Measurements from ENCODE around the gene TRIM29.

TRIM29 gene

DNA sequence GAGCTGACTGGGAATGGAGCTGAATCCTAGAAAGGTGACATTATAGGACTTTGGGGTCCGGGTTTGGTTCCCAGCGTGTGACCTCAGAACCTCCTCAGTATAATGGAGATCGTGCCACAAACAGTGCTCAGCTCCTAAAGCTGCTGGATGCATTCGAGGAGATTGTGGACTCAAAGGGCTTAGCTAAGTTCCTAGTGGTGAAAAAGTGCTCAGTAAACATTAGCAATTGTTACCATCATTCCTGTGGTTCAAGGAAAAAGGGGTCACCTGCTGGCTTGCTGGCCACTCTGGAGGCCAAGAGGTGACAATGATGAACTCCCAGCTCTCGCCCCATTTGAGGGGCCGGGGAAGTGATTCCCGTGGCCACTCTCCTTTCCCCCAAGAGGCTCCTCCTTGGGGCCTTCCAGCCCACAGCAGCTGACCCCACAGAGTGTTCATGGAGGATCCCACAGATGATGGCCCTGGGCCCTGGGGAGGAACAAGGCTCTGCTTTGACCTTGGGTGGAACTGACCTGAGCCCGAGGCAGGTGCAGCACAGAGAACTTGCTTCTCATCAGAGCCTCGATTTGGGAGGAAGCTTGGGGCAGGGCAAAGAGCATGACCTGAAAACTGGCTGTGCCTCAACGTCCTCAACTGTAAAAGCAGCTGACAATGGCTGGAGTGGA, 40.1 kb downstream of the TRIM29 start:
- no peak for DNase-seq (ENCODE audit: low read depth in 2 of 2)

GRCh38 chr11:120096369-120097191, 41.3 kb downstream of the TRIM29 start:
- no peak for DNase-seq (ENCODE audit: low read depth in 2 of 2)

- DNase-seq (ENCODE audit: low read depth in 2 of 2) = no peak
Observed at GRCh38 chr11:120095516-120095915, 42.4 kb downstream of the TRIM29 start.

GRCh38 chr11:120091701-120092100, 46.2 kb downstream of the TRIM29 start:
- no peak for DNase-seq (ENCODE audit: low read depth in 2 of 2)

GRCh38 chr11:120091121-120091520, 46.8 kb downstream of the TRIM29 start:
- DNase-seq (ENCODE audit: low read depth in 2 of 2) = no peak

DNA sequence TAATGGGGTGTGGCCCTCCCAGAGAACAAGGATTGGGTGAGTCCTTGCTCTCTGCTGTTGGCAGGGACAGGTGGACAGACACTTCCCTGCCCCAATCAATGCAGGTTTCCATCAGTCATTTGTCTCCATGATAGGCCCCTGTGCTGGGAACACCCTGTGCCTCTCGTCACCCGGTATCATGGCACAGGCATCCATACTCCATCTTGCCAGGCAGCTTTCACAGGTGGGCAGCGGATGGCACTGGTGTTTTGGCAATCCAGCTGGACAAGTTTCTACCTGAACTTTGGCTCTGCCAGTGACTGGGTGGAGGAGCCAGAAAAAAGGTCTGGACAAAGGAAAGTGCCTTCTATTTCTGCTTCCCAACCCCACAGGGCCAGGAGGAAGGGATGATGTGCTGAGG, 47.5 kb downstream of the TRIM29 start:
- DNase-seq (ENCODE audit: low read depth in 2 of 2) = no peak

DNA sequence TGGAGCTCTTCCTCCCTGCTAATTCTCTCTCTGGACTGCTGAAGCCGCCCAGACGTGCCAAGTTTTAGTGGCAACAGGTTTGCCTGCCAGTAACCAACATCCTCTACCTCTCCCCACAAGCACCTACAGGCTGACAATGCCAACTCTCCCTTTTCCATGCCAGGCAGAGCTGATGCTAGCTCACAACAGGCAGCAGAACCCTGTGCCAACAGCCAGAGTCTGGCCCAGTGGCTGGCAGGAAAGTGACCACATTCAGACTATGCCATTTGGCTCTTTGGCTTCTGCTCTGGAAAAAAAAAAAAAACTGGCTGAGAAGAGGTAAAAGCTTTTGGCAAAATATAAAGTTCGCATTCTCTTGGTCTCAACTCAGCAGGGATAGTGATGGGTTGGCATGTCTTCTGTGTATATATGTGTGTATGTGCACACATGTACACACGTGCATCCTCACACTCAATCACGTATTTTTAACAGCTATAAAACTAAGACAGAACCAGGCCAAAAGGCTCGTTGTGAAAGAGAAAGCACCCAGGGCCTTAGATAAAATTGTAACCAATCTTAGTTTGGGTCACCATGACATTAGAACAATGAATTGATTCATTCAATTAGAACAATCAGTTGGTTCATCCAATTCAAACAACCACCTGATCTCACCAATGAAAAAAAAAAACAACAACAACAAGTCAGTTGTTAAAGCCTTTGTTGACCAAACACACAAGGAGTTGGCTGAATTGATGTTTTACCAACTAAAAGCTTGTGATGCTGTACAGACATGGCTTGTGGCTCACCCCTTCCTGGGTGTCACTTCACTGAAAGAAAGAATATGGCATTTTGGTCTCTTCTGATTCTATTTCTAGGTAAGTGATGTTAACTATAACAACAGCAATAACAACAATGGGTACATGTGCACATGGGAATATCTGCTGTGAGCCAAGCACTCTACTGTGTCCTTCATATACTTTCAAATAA, 48.6 kb downstream of the TRIM29 start:
- no peak for DNase-seq (ENCODE audit: low read depth in 2 of 2)

- DNase-seq (ENCODE audit: low read depth in 2 of 2) = no peak
Observed at GRCh38 chr11:120088056-120088455, 49.9 kb downstream of the TRIM29 start.

DNA sequence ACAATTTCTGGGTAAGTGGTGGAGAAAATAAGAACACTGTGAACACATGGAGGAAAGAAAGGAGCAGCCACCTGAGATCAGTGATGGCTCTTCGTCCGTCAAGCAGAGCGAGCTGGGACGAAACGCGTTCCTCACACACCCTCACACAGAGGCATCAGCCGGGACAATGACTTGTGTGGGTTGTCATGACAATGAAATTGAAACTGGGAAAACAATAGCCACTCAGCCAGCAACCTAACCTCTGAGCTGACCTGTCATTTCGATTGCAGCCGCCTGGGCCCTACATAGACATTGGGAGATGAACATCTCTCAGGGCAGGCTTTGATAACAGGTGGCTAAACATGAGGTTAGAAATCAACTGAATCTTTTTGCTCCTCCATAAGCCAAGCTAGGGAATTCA, 51.3 kb downstream of the TRIM29 start:
- DNase-seq (ENCODE audit: low read depth in 2 of 2) = no peak

DNA sequence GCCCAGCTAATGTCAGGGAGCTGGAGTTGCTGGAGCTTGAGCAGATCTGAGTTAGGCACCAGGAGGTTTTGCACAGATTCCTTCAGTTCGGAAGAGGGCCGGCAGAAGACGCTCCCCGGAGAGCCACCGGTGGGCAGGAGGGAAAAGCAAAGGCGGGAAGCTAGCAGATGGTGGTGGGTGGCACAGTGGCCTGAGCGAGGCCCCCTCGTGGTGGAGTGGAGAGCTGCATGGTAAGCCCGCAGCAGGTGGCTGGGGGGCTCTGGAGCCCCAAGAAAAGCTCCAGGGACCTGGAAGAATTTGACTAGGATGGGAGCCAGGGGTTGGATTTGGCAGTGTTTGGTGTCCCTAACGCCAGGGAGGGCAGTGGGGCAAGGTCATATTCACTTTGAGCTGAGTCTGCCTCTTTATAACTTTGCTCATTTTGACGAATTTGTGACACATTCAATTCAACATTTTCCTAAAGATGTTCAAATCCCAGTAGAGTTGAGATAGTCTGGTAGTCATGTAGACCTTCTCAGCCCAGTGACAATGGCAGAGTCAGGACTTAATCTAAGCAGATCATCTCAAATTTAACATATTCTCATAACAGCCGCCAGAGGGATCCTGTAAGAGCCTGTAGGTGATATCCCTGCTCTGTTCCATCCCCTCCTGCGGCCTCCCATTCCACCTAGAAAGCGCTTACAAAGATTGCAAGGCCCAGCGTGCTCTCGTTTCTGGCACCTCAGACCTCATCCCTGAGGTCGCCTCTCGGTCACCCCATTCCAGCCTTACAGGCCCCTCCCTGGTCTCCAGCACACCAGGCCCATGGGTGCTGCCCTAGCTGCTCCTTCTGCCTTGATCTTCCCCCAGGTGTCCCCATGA, 57.9 kb downstream of the TRIM29 start:
- no peak for DNase-seq (ENCODE audit: low read depth in 2 of 2)

DNA sequence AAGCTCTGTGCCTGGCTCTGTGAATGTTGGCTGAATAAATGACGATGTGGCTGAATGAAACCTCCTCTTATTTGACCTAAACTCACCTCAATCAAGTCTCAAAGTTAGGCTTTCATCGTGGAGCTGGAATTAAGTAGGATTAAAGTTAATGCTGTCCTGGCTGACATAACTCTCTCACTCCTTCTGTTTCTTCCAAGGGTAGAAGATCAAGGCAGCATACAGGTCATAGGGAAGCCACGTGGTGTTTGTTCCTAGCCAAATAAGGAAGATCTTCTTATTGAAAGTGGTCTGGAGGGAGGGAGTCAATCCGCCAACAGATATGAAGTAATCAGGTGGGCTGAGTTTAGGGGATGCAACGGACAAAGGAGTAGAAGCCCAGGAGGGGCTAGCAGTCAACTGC, 59.5 kb downstream of the TRIM29 start:
- DNase-seq (ENCODE audit: low read depth in 2 of 2) = no peak

DNA sequence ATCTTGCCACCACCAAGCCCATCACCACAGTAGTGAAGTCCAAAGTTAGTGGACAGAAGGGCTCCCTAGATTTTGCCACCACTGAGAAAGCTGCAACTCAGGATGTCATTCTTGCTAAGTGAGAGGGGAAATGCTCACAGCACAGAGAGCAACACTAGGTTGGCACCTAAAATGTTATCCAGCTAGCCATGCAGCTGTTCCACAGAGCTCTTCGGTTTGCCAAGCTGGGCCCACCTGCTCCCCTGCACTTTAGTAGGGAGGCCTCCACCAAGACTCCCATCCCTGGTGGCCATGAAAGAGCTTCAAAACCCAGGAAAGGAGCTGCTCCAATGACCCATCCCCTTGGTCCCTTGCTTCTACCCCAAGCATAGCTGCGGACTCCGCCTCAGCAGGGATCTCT, 63.8 kb downstream of the TRIM29 start:
- DNase-seq (ENCODE audit: low read depth in 2 of 2) = no peak

GRCh38 chr11:120073196-120073595, 64.7 kb downstream of the TRIM29 start:
- no peak for DNase-seq (ENCODE audit: low read depth in 2 of 2)

GRCh38 chr11:120068114-120068573, 69.8 kb downstream of the TRIM29 start:
- DNase-seq (ENCODE audit: low read depth in 2 of 2) = no peak

GRCh38 chr11:120067438-120068113, 70.3 kb downstream of the TRIM29 start:
- DNase-seq (ENCODE audit: low read depth in 2 of 2) = no peak

GRCh38 chr11:120066738-120067437, 71.0 kb downstream of the TRIM29 start:
- DNase-seq (ENCODE audit: low read depth in 2 of 2) = no peak

- DNase-seq (ENCODE audit: low read depth in 2 of 2) = no peak
Observed at GRCh38 chr11:120065876-120066275, 72.0 kb downstream of the TRIM29 start.

DNA sequence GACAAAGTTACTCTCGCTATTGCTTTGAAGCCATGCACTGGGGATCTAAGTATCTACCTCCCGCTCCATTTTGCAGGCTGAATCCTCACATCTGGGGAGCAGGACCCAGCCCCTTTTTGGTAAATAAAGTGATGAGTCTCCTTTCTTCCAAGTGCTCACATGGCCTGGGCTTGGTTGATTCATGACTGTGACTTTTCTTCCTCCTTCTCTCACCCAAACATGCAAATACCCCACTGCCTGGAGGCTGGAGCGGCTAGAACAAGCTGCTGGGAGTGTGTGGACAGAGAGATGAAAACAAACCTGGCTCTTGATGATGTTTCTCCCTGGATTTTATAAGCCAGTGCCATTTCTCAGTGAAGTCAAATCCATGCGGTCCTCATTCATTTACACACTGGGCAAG, 72.7 kb downstream of the TRIM29 start:
- no peak for DNase-seq (ENCODE audit: low read depth in 2 of 2)

DNA sequence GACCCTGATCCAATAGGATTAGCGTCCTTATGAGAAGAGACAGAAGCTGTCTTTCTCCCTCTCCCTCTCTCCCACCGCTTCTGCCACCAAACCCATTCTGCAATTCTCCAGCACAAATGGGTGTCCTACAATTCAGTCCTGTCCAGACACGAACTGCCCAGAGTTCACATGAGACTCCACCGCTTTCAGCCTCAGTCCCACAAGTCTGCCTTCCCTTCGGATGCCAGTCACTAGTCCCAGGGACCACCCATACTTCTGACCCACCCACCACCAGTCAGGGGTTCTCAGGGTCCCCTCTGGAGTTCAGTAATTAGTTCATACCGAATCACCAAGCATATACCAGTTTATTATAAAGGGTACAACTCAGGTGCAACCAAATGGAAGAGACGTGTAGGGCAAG, 73.6 kb downstream of the TRIM29 start:
- no peak for DNase-seq (ENCODE audit: low read depth in 2 of 2)
